HUDEP-2 (cell line): ENCODE data around the gene MAP2K7.
"Not testable (repeated sequence)": the region's sequence is repeated elsewhere in the genome, so short reads cannot be mapped to it uniquely, and the experiment has no call there.

Experiments used
- DNase-seq, 76 experiments: peaks; one replicate each; lab custom pipeline; 2025; ENCODE audit not compliant: unreplicated experiment in 76 of 76; lab: John Stamatoyannopoulos, UW

MAP2K7 gene

GRCh38 chr19:7903244-7904073 lies at the start of gene MAP2K7:
MAP2K7 (plus strand) TSS chr19:7903877; CDS start chr19:7903945, 68 bp downstream.
- peak; percentile 93 to 100 (median 100) for DNase-seq

GRCh38 chr19:7855426-7856108 lies 48.1 kb upstream of the MAP2K7 start:
- no peak for DNase-seq

- DNase-seq: no peak
These were observed 47.5 kb upstream of the MAP2K7 start for GRCh38 chr19:7856109-7856591.

- no peak for DNase-seq
These were observed 46.7 kb upstream of the MAP2K7 start for GRCh38 chr19:7856679-7857663.

- DNase-seq: no peak
These were observed 46.0 kb upstream of the MAP2K7 start for GRCh38 chr19:7857727-7858108.

GRCh38 chr19:7858109-7858770 lies 45.4 kb upstream of the MAP2K7 start:
- peak in 13 of 76 experiments; percentile 15 to 43 (median 24) for DNase-seq

GRCh38 chr19:7859087-7859486 lies 44.6 kb upstream of the MAP2K7 start:
- not testable (repeated sequence) for DNase-seq

- DNase-seq: no peak
These were observed 43.6 kb upstream of the MAP2K7 start for GRCh38 chr19:7859831-7860713.

GRCh38 chr19:7860714-7861618 lies 42.7 kb upstream of the MAP2K7 start:
- no peak for DNase-seq

GRCh38 chr19:7861619-7862412 lies 41.9 kb upstream of the MAP2K7 start:
- DNase-seq: no peak

GRCh38 chr19:7862413-7862951 lies 41.2 kb upstream of the MAP2K7 start:
- DNase-seq: peak in 72 of 76 experiments; percentile 30 to 97 (median 82)

- no peak for DNase-seq
These were observed 40.3 kb upstream of the MAP2K7 start for GRCh38 chr19:7863157-7863970.

- no peak for DNase-seq
These were observed 39.5 kb upstream of the MAP2K7 start for GRCh38 chr19:7863971-7864689.

GRCh38 chr19:7864690-7865074 lies 39.0 kb upstream of the MAP2K7 start:
- DNase-seq: no peak

GRCh38 chr19:7865262-7865911 lies 38.3 kb upstream of the MAP2K7 start:
- DNase-seq: no peak
